HCT116 (cell line): ENCODE results near the gene RACGAP1.

Experiments used
- CTCF ChIP-seq, 3 experiments: fragments of 200-600 bp in 1 of 3; sonication (generic) in 1 of 3; IDR thresholded peaks in 2 of 3; conservative IDR thresholded peaks in 1 of 3; 2 replicates each; pipeline ENCODE4 v1.5.1; 2012 to 2017; ENCODE audit warnings: low read depth in 2 of 3, low read length in 2 of 3, antibody characterized with exemption in 1 of 3, borderline replicate concordance in 1 of 3, control low read depth in 1 of 3, mild to moderate bottlenecking in 1 of 3, mixed read lengths in 1 of 3, mixed run types in 1 of 3, moderate library complexity in 1 of 3; ENCODE audit not compliant: insufficient read depth in 1 of 3
- ELF1 ChIP-seq: IDR thresholded peaks from 2 replicates; pipeline ENCODE4 v1.6.1; 2012; ENCODE audit warnings: low read depth, borderline replicate concordance
- EZH2 ChIP-seq: fragments of 200-600 bp; sonication (generic); IDR thresholded peaks from 2 replicates; pipeline ENCODE4 v1.6.1; 2017; ENCODE audit warnings: antibody characterized with exemption, mixed run types
- JUND ChIP-seq: IDR thresholded peaks from 2 replicates; pipeline ENCODE4 v1.6.1; 2012
- MAX ChIP-seq: IDR thresholded peaks from 2 replicates; pipeline ENCODE4 v1.6.1; 2012
- POLR2AphosphoS5 ChIP-seq: IDR thresholded peaks from 2 replicates; pipeline ENCODE4 v1.6.1; 2011; ENCODE audit warnings: mild to moderate bottlenecking, low read depth, low read length, moderate library complexity
- REST ChIP-seq: IDR thresholded peaks from 2 replicates; pipeline ENCODE4 v1.6.1; 2012; ENCODE audit warnings: low read depth
- YY1 ChIP-seq: IDR thresholded peaks from 2 replicates; pipeline ENCODE4 v1.6.1; 2011; ENCODE audit warnings: low read length, low read depth, moderate library complexity, mild to moderate bottlenecking; ENCODE audit not compliant: insufficient replicate concordance; ENCODE audit errors: extremely low read depth
- ZNF274 ChIP-seq: fragments of 200-500 bp; sonication (Bioruptor generic); IDR thresholded peaks from 2 replicates; pipeline ENCODE4 v1.6.1; 2014; ENCODE audit warnings: mild to moderate bottlenecking, low read depth, low read length, inconsistent platforms

GRCh38 chr12:49946086-49946485 is 79.2 kb downstream of the RACGAP1 start:
- no peak for TF ChIP-seq CTCF (IDR thresholded peaks at IDR 0.05 in 2 of 3, conservative IDR thresholded peaks at IDR 0.05 in 1 of 3; ENCODE audit: borderline replicate concordance in 1 of 3, insufficient read depth in 1 of 3, low read depth in 2 of 3, low read length in 2 of 3)
- no peak for TF ChIP-seq POLR2AphosphoS5
- TF ChIP-seq YY1 = no peak
- no peak for TF ChIP-seq ZNF274
- TF ChIP-seq MAX = no peak
- no peak for TF ChIP-seq REST
- TF ChIP-seq JUND = no peak
- no peak for TF ChIP-seq EZH2
- no peak for TF ChIP-seq ELF1
